ENCODE measurements around the gene OSBPL5.

The OSBPL5 gene

GRCh38 chr11:3047637-3048036 lies 117.5 kb downstream of the OSBPL5 start:
- Histone ChIP-seq H3K36me3 (ENCODE audit: control insufficient read depth, insufficient read depth, low read length) (peaks cover 36% of the 10 kb centered on the region), H3K4me1 (ENCODE audit: control insufficient read depth, insufficient read depth, low read length) (peaks cover 25% of the 10 kb centered on the region), H3K9ac (ENCODE audit: low read length) (no peak overlapping the region), H3K27me3 (ENCODE audit: control insufficient read depth, insufficient read depth, low read length) (no peaks in the 10 kb centered on the region), H3K4me3 (ENCODE audit: low read depth, low read length) (no peak overlapping the region), H3K27ac (ENCODE audit: low read depth, low read length) (no peak overlapping the region), H3K9me3 (ENCODE audit: control insufficient read depth, insufficient read depth, low read depth, low read length) (no peaks in the 10 kb centered on the region)

DNA sequence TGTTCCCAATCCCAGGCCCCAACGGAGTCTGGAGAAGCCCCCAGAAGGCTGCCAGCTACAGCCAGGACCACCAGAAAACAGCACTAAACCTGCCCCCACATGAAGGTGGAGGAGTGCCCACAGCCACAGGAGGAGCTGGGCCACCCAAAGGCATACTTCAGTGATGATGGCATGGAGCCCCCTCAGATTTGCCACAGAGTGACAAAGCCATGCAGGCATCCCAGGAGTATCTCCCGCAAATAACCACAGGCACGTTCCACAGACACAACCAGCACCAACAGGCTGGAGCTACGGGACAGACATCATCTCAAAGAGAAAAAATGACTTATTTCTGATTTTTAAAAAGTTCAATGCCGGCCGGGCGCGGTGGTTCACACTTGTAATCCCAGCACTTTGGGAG lies 118.5 kb downstream of the OSBPL5 start:
- peaks cover 40% of the 10 kb centered on the region for H3K36me3 ChIP-seq (ENCODE audit: control insufficient read depth, insufficient read depth, low read length)
- H3K4me1 ChIP-seq (ENCODE audit: control insufficient read depth, insufficient read depth, low read length): peaks cover 16% of the 10 kb centered on the region
- H3K27ac ChIP-seq (ENCODE audit: low read depth, low read length): no peak overlapping the region
- no peak overlapping the region for H3K9ac ChIP-seq (ENCODE audit: low read length)
- H3K27me3 ChIP-seq (ENCODE audit: control insufficient read depth, insufficient read depth, low read length): no peaks in the 10 kb centered on the region
- no peaks in the 10 kb centered on the region for H3K9me3 ChIP-seq (ENCODE audit: control insufficient read depth, insufficient read depth, low read depth, low read length)
- H3K4me3 ChIP-seq (ENCODE audit: low read depth, low read length): no peak overlapping the region

DNA sequence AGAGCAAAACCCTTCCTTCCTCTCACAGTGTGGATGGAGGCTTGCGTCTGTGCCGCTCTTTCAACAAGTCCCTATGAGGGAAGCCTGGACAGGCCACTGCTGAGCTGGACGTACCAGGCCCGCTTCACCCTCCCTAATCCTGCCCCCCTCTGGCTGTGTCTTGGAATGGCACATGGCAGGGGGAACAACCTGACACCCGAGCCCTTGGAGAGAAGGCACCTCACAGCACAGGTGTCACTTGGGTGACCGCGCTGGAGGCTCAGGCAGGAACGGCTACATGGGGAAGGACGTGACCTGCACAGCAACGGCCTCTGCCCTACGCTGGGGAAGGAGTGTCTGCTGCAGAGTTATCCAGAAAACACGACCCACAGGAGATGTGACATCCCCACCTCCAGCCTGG lies 118.9 kb downstream of the OSBPL5 start:
- Histone ChIP-seq H3K9me3 (ENCODE audit: control insufficient read depth, insufficient read depth, low read depth, low read length) (no peaks in the 10 kb centered on the region), H3K4me3 (ENCODE audit: low read depth, low read length) (no peak overlapping the region), H3K4me1 (ENCODE audit: control insufficient read depth, insufficient read depth, low read length) (peaks cover 11% of the 10 kb centered on the region), H3K36me3 (ENCODE audit: control insufficient read depth, insufficient read depth, low read length) (peaks cover 44% of the 10 kb centered on the region), H3K27ac (ENCODE audit: low read depth, low read length) (no peak overlapping the region), H3K27me3 (ENCODE audit: control insufficient read depth, insufficient read depth, low read length) (no peaks in the 10 kb centered on the region), H3K9ac (ENCODE audit: low read length) (no peak overlapping the region)

- Histone ChIP-seq H3K4me3 (ENCODE audit: low read depth, low read length) (no peak overlapping the region), H3K27ac (ENCODE audit: low read depth, low read length) (no peak overlapping the region), H3K27me3 (ENCODE audit: control insufficient read depth, insufficient read depth, low read length) (no peaks in the 10 kb centered on the region), H3K36me3 (ENCODE audit: control insufficient read depth, insufficient read depth, low read length) (peaks cover 56% of the 10 kb centered on the region), H3K9ac (ENCODE audit: low read length) (no peak overlapping the region), H3K4me1 (ENCODE audit: control insufficient read depth, insufficient read depth, low read length) (peaks cover 3% of the 10 kb centered on the region; the same call in 1 of the 2 replicates), H3K9me3 (ENCODE audit: control insufficient read depth, insufficient read depth, low read depth, low read length) (no peaks in the 10 kb centered on the region)
These were observed 120.2 kb downstream of the OSBPL5 start for GRCh38 chr11:3044915-3045314.

DNA sequence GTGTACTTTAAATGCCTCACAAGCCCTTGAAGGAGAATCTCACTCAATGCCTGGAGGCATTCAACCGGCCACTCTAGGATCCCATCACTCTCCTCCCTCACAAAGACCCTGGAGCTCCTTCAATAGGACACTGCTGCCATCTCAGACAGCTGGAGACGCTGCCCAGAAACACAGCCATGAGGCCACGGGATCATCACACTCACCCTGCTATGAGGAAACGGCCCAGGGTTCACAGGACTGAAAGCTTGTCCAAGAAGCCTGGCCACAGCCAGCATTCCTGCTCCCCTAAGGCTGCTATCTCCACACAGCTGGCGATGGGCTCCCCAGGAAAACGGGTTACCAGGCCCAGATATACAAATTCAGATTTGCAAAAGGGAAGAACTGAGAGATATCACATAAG lies 121.1 kb downstream of the OSBPL5 start:
- H3K27me3 ChIP-seq (ENCODE audit: control insufficient read depth, insufficient read depth, low read length): no peaks in the 10 kb centered on the region
- H3K27ac ChIP-seq (ENCODE audit: low read depth, low read length): no peak overlapping the region
- H3K9me3 ChIP-seq (ENCODE audit: control insufficient read depth, insufficient read depth, low read depth, low read length): no peaks in the 10 kb centered on the region
- H3K9ac ChIP-seq (ENCODE audit: low read length): no peak overlapping the region
- no peaks in the 10 kb centered on the region; the same call in 1 of the 2 replicates for H3K4me1 ChIP-seq (ENCODE audit: control insufficient read depth, insufficient read depth, low read length)
- H3K36me3 ChIP-seq (ENCODE audit: control insufficient read depth, insufficient read depth, low read length): peaks cover 58% of the 10 kb centered on the region
- H3K4me3 ChIP-seq (ENCODE audit: low read depth, low read length): no peak overlapping the region

DNA sequence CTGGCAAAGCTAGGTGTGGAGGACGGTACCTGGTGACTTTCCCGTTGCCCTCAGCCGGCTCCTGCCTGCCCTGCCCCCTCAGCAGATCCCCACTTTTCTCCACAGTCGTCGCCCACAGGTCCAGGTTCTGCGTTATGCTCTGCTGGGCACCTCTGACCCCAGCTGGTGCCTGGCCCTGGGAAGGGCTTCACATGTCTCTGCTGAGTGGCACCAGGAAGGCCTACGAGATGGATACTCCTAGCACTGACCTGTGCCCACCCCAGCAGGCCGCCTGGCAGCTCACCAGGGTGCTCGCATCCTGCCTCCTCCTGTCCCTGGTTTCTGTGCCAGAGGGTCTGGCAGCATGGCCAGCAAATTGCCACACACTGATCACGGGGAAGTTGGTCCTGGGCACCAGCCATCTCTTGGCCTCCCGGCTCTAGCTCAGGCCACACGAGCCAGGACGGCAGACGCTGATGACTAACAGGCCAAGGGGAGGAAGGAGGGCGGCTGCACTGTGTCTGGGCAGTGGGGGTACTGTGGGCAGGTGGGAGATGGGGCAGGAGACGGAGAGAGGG lies 121.7 kb downstream of the OSBPL5 start:
- no peak overlapping the region for H3K4me3 ChIP-seq (ENCODE audit: low read depth, low read length)
- no peak overlapping the region for H3K27ac ChIP-seq (ENCODE audit: low read depth, low read length)
- H3K9me3 ChIP-seq (ENCODE audit: control insufficient read depth, insufficient read depth, low read depth, low read length): no peaks in the 10 kb centered on the region
- H3K4me1 ChIP-seq (ENCODE audit: control insufficient read depth, insufficient read depth, low read length): no peaks in the 10 kb centered on the region; the same call in 1 of the 2 replicates
- no peaks in the 10 kb centered on the region for H3K27me3 ChIP-seq (ENCODE audit: control insufficient read depth, insufficient read depth, low read length)
- H3K36me3 ChIP-seq (ENCODE audit: control insufficient read depth, insufficient read depth, low read length): peaks cover 64% of the 10 kb centered on the region
- H3K9ac ChIP-seq (ENCODE audit: low read length): no peak overlapping the region

- H3K9ac ChIP-seq (ENCODE audit: low read length): no peak overlapping the region
These were observed 122.4 kb downstream of the OSBPL5 start for GRCh38 chr11:3042496-3043314.

DNA sequence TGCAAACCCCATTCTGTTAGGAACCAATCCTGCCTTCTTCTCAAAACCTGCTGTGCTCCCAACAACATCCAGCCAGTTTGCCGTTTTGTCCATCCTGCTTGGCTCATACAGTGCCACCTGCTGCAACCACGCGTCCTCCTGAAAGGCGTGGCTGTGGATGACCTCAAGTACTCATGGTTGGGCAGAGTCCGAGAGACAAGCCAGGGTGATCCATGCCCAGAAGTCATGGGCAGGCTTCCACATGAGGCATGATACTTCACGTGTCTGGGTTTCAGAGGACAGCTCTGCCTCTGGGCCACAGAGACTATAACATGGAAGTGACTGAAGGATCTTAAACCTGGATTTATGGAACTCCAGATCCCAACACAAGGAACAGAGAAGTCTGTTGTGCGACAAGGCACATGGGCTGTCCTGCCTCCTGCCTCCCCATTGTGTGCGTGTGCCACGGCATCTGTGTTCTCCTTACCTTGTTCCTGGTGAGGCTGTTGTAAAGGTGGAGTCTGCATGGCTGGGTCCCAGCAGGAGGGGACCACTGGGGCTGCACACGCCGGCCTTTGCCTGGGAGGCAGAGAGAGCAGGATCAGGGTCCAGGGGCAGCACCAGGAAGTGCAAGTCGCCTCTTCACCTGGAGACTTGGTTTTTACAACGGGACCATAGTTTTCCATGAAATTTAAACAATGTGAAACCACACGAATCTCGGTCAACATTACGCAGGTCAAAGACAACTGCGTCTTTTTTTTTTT lies 123.2 kb downstream of the OSBPL5 start:
- Histone ChIP-seq H3K27me3 (ENCODE audit: control insufficient read depth, insufficient read depth, low read length) (no peaks in the 10 kb centered on the region), H3K36me3 (ENCODE audit: control insufficient read depth, insufficient read depth, low read length) (peaks cover 79% of the 10 kb centered on the region), H3K4me1 (ENCODE audit: control insufficient read depth, insufficient read depth, low read length) (no peaks in the 10 kb centered on the region; the same call in 1 of the 2 replicates), H3K9ac (ENCODE audit: low read length) (no peak overlapping the region), H3K4me3 (ENCODE audit: low read depth, low read length) (no peak overlapping the region), H3K27ac (ENCODE audit: low read depth, low read length) (no peak overlapping the region), H3K9me3 (ENCODE audit: control insufficient read depth, insufficient read depth, low read depth, low read length) (no peaks in the 10 kb centered on the region)

More at GRCh38 chr11:3042496-3043314, 122.4 kb downstream of the OSBPL5 start:
- Histone ChIP-seq H3K4me3 (ENCODE audit: low read depth, low read length) (no peak overlapping the region), H3K27ac (ENCODE audit: low read depth, low read length) (no peak overlapping the region), H3K36me3 (ENCODE audit: control insufficient read depth, insufficient read depth, low read length) (peaks cover 71% of the 10 kb centered on the region), H3K27me3 (ENCODE audit: control insufficient read depth, insufficient read depth, low read length) (no peaks in the 10 kb centered on the region), H3K9me3 (ENCODE audit: control insufficient read depth, insufficient read depth, low read depth, low read length) (no peaks in the 10 kb centered on the region), H3K4me1 (ENCODE audit: control insufficient read depth, insufficient read depth, low read length) (no peaks in the 10 kb centered on the region; the same call in 1 of the 2 replicates)

- peaks cover 84% of the 10 kb centered on the region for H3K36me3 ChIP-seq (ENCODE audit: control insufficient read depth, insufficient read depth, low read length)
- H3K27ac ChIP-seq (ENCODE audit: low read depth, low read length): no peak overlapping the region
- no peaks in the 10 kb centered on the region for H3K9me3 ChIP-seq (ENCODE audit: control insufficient read depth, insufficient read depth, low read depth, low read length)
- no peak overlapping the region for H3K4me3 ChIP-seq (ENCODE audit: low read depth, low read length)
- no peaks in the 10 kb centered on the region for H3K27me3 ChIP-seq (ENCODE audit: control insufficient read depth, insufficient read depth, low read length)
- H3K9ac ChIP-seq (ENCODE audit: low read length): no peak overlapping the region
- H3K4me1 ChIP-seq (ENCODE audit: control insufficient read depth, insufficient read depth, low read length): no peaks in the 10 kb centered on the region; the same call in 1 of the 2 replicates
These were observed 124.2 kb downstream of the OSBPL5 start for GRCh38 chr11:3040881-3041280.

GRCh38 chr11:3037945-3038271 lies 127.2 kb downstream of the OSBPL5 start:
- H3K27me3 ChIP-seq (ENCODE audit: control insufficient read depth, insufficient read depth, low read length): no peaks in the 10 kb centered on the region
- no peaks in the 10 kb centered on the region for H3K9me3 ChIP-seq (ENCODE audit: control insufficient read depth, insufficient read depth, low read depth, low read length)
- H3K9ac ChIP-seq (ENCODE audit: low read length): no peak overlapping the region
- H3K4me3 ChIP-seq (ENCODE audit: low read depth, low read length): no peak overlapping the region
- H3K36me3 ChIP-seq (ENCODE audit: control insufficient read depth, insufficient read depth, low read length): peaks cover 84% of the 10 kb centered on the region
- no peak overlapping the region for H3K27ac ChIP-seq (ENCODE audit: low read depth, low read length)
- no peaks in the 10 kb centered on the region for H3K4me1 ChIP-seq (ENCODE audit: control insufficient read depth, insufficient read depth, low read length)

Measured in HUES6 (cell line).